Esophagus muscularis mucosa (tissue), 3 donors: ENCODE results near the gene CBX5.
"Not testable (repeated sequence)": the region's sequence is repeated elsewhere in the genome, so short reads cannot be mapped to it uniquely, and the experiment has no call there.

Experiments used
- POLR2AphosphoS5 ChIP-seq, 2 donors: sonication (generic); formaldehyde crosslinking; IDR thresholded peaks; one replicate each; pipeline ENCODE4 v1.6.1; 2017; ENCODE audit warnings: antibody characterized with exemption in 2 of 2
- TF ChIP-seq, protein P1 (sequence below), 3 experiments: fragments of 200-600 bp in 2 of 3; fragments of 450-650 bp in 1 of 3; sonication (generic) in 2 of 3; IDR thresholded peaks; one replicate each; pipeline ENCODE4 v1.5.1; 2017 to 2019; ENCODE audit warnings: antibody characterized with exemption in 3 of 3, mild to moderate bottlenecking in 2 of 3, moderate library complexity in 1 of 3

DNA sequence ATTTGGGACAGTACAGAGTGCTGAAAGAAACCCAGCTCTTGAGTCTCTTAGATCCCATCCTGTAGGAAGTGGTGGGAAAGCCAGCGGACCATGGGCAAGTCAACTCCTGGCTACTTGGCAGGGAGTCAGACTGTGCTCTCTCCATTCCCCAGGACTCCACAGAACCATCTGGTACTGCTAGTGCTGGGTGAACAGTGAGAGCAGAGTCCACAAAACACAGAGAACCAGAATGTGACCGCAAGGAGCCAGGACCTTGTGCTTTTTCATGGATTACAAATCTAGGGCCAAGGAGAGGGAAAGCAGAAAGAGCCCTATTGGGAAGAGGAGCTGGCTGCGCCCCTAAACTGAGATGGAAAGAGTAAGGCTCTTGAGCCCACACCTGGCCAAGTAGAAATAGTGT, 48.7 kb downstream of the CBX5 start:
- TF ChIP-seq, protein P1, sequence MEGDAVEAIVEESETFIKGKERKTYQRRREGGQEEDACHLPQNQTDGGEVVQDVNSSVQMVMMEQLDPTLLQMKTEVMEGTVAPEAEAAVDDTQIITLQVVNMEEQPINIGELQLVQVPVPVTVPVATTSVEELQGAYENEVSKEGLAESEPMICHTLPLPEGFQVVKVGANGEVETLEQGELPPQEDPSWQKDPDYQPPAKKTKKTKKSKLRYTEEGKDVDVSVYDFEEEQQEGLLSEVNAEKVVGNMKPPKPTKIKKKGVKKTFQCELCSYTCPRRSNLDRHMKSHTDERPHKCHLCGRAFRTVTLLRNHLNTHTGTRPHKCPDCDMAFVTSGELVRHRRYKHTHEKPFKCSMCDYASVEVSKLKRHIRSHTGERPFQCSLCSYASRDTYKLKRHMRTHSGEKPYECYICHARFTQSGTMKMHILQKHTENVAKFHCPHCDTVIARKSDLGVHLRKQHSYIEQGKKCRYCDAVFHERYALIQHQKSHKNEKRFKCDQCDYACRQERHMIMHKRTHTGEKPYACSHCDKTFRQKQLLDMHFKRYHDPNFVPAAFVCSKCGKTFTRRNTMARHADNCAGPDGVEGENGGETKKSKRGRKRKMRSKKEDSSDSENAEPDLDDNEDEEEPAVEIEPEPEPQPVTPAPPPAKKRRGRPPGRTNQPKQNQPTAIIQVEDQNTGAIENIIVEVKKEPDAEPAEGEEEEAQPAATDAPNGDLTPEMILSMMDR (IDR thresholded peaks at IDR 0.05): not testable (repeated sequence)
- not testable (repeated sequence) for TF ChIP-seq POLR2AphosphoS5 (IDR thresholded peaks at IDR 0.05)
